NCI-H1092 (cell line): ENCODE data around the gene FAM229A.
A peak's percentile ranks its signal among the peaks of the same experiment; 100 is the strongest.
"Not testable (repeated sequence)": the region's sequence is repeated elsewhere in the genome, so short reads cannot be mapped to it uniquely, and the experiment has no call there.

Experiments used
- DNase-seq: peaks from one replicate; lab custom pipeline; 2025; lab: John Stamatoyannopoulos, UW

Gene FAM229A

GRCh38 chr1:32376199-32376598, 13.9 kb upstream of the FAM229A start:
- no peak for DNase-seq

GRCh38 chr1:32373996-32374592, 11.8 kb upstream of the FAM229A start:
- no peak for DNase-seq

GRCh38 chr1:32372149-32372756, 10.0 kb upstream of the FAM229A start:
- no peak for DNase-seq

- no peak for DNase-seq
Measured at GRCh38 chr1:32367912-32368635, 5.8 kb upstream of the FAM229A start.

- no peak for DNase-seq
Measured at GRCh38 chr1:32365445-32365844, 3.2 kb upstream of the FAM229A start.

GRCh38 chr1:32364836-32365235, 2.6 kb upstream of the FAM229A start:
- no peak for DNase-seq

- DNase-seq: no peak
Measured at GRCh38 chr1:32363713-32364112, 1.4 kb upstream of the FAM229A start.

- no peak for DNase-seq
Measured at GRCh38 chr1:32361674-32362473, 411 bp downstream of the FAM229A start.

GRCh38 chr1:32361308-32361673, 994 bp downstream of the FAM229A start:
- DNase-seq: no peak

GRCh38 chr1:32358435-32358834, 3.9 kb downstream of the FAM229A start:
- no peak for DNase-seq

- DNase-seq: no peak
Measured at GRCh38 chr1:32357614-32358013, 4.7 kb downstream of the FAM229A start.

- no peak for DNase-seq
Measured at GRCh38 chr1:32356478-32356877, 5.8 kb downstream of the FAM229A start.

- not testable (repeated sequence) for DNase-seq
Measured at GRCh38 chr1:32355778-32356177, 6.5 kb downstream of the FAM229A start.

- no peak for DNase-seq
Measured at GRCh38 chr1:32353886-32354570, 8.3 kb downstream of the FAM229A start.

- no peak for DNase-seq
Measured at GRCh38 chr1:32353431-32353830, 8.9 kb downstream of the FAM229A start.

GRCh38 chr1:32352831-32353383, 9.4 kb downstream of the FAM229A start:
- DNase-seq: no peak

- no peak for DNase-seq
Measured at GRCh38 chr1:32352239-32352745, 10.0 kb downstream of the FAM229A start.

- DNase-seq: peak; percentile 98
Measured at GRCh38 chr1:32351399-32352238, 10.7 kb downstream of the FAM229A start.

- DNase-seq: peak; percentile 83
Measured at GRCh38 chr1:32350785-32351398, 11.4 kb downstream of the FAM229A start.

- DNase-seq: no peak
Measured at GRCh38 chr1:32349211-32349708, 13.0 kb downstream of the FAM229A start.
